ENCODE measurements around the gene ASTN2. TPM values are rescaled to one million over a fixed set of nuclear protein-coding genes. Genes with fewer than 3 reads are reported as not detected.

The ASTN2 gene
- total and polyA plus RNA-seq, 2 donors (not counting 3 experiments of a cell fraction or from before 2014, with no cell fraction given), result 1.0 to 1.9 TPM

DNA sequence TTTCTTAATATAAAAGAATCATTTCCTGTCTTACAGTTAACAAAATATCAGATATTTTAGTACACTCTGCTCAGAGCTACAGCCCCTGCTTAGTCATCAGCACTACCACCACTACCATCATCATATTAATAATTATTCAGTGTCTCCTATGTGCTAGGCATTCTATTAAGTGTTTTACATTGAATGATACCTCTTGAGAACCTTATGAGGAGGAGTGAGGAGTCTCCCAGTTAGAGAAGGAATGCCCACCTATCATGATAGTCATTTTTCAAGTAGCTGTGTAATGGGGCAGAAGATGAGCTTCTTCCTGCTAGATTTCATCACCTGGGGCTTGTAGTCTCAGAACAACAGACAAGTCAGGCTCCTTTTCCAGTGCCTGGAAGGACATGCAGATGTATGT, 489.7 kb downstream of the ASTN2 start:
- no peaks in the 10 kb centered on the region for H3K9me1 ChIP-seq (replicated peaks; ENCODE audit: control insufficient read depth, extremely low read depth, insufficient read depth, low read length)
- H3K9me3 ChIP-seq (replicated peaks; ENCODE audit: control insufficient read depth, insufficient read depth, low read length), result peaks cover 9% of the 10 kb centered on the region
- DNase-seq (ENCODE audit: low read depth, low spot score), result no peak
- dilution Hi-C loops (cut with MboI; ENCODE audit: extremely low pct_ligation_motif_present, low sequenced_read_pairs) (no loop called here), intact Hi-C loops (cut with micrococcal nuclease) (no loop called here)
- ChIA-PET CTCF (no interaction called here), POLR2A (no interaction called here)
- no peak overlapping the region for H3K9ac ChIP-seq (replicated peaks; ENCODE audit: extremely low read depth, insufficient read depth, low read length)
- no TSS peak for BruUV-seq (replicated peaks)
- H2AFZ ChIP-seq (ENCODE audit: low read depth, low read length), result no peak overlapping the region
- H3K4me1 ChIP-seq (ENCODE audit: control insufficient read depth, extremely low read depth, insufficient read depth, low read length), result no peaks in the 10 kb centered on the region
- no peak for FAIRE-seq
- H3K36me3 ChIP-seq (ENCODE audit: control insufficient read depth in 2 of 2, extremely low read depth in 1 of 2, insufficient read depth in 2 of 2, low read length in 2 of 2), result no peaks in the 10 kb centered on the region
- no peaks in the 10 kb centered on the region for H3K27me3 ChIP-seq (ENCODE audit: control insufficient read depth in 2 of 2, insufficient read depth in 2 of 2, low read length in 2 of 2)
- TF ChIP-seq, protein P1, sequence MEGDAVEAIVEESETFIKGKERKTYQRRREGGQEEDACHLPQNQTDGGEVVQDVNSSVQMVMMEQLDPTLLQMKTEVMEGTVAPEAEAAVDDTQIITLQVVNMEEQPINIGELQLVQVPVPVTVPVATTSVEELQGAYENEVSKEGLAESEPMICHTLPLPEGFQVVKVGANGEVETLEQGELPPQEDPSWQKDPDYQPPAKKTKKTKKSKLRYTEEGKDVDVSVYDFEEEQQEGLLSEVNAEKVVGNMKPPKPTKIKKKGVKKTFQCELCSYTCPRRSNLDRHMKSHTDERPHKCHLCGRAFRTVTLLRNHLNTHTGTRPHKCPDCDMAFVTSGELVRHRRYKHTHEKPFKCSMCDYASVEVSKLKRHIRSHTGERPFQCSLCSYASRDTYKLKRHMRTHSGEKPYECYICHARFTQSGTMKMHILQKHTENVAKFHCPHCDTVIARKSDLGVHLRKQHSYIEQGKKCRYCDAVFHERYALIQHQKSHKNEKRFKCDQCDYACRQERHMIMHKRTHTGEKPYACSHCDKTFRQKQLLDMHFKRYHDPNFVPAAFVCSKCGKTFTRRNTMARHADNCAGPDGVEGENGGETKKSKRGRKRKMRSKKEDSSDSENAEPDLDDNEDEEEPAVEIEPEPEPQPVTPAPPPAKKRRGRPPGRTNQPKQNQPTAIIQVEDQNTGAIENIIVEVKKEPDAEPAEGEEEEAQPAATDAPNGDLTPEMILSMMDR (IDR thresholded peaks at IDR 0.05; ENCODE audit: extremely low read depth in 1 of 2, insufficient read depth in 1 of 2, low read depth in 1 of 2, low read length in 2 of 2), result no peak
- no peak for TF ChIP-seq GATA2 (IDR thresholded peaks at IDR 0.05; ENCODE audit: insufficient read depth, insufficient read length, low read depth, low read length)
- TF ChIP-seq MYC (IDR thresholded peaks at IDR 0.05; ENCODE audit: low read depth, low read length), result no peak
- TF ChIP-seq JUN (IDR thresholded peaks at IDR 0.05; ENCODE audit: borderline replicate concordance, insufficient read depth, insufficient read length, low read depth), result no peak
- TF ChIP-seq POLR2AphosphoS5 (IDR thresholded peaks at IDR 0.05; ENCODE audit: insufficient read depth, low read depth, low read length), result no peak
- TF ChIP-seq, protein P2, sequence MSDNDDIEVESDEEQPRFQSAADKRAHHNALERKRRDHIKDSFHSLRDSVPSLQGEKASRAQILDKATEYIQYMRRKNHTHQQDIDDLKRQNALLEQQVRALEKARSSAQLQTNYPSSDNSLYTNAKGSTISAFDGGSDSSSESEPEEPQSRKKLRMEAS (IDR thresholded peaks at IDR 0.05; ENCODE audit: insufficient read depth, insufficient read length), result no peak
- TF ChIP-seq POLR2A (IDR thresholded peaks at IDR 0.05; ENCODE audit: low read depth, low read length), result no peak
- TF ChIP-seq FOS (IDR thresholded peaks at IDR 0.05; ENCODE audit: borderline replicate concordance, insufficient read depth, low read length), result no peak
- H3K79me2 ChIP-seq (ENCODE audit: control insufficient read depth, insufficient read depth, low read length), result no peaks in the 10 kb centered on the region
- H3K27ac ChIP-seq (ENCODE audit: insufficient read depth, low read depth, low read length), result no peak overlapping the region
- no peak overlapping the region for H3K4me2 ChIP-seq (ENCODE audit: insufficient read depth, low read length)
- H3K4me3 ChIP-seq (replicated peaks in 1 of 3; ENCODE audit: insufficient read depth in 1 of 3, low read depth in 1 of 3, low read length in 3 of 3), result no peak overlapping the region
- H4K20me1 ChIP-seq (replicated peaks; ENCODE audit: control insufficient read depth, extremely low read depth, insufficient read depth, low read length), result no peaks in the 10 kb centered on the region

Data from endothelial cell of umbilical vein (primary cell).